H1 (cell line): ENCODE results near the gene SLC5A10.

ENCODE experiments used
- BACH1 ChIP-seq: IDR thresholded peaks from 2 replicates; pipeline ENCODE4 v1.6.1; 2012; ENCODE audit warnings: low read length, improper control_type of control experiment
- CHD2 ChIP-seq: IDR thresholded peaks from 2 replicates; pipeline ENCODE4 v1.6.1; 2012; ENCODE audit warnings: low read length, improper control_type of control experiment
- EZH2 ChIP-seq: fragments of 200-600 bp; sonication (generic); IDR thresholded peaks from 2 replicates; pipeline ENCODE4 v1.7.1; 2012; ENCODE audit warnings: low read depth, mild to moderate bottlenecking, moderate library complexity, low read length, inconsistent platforms; ENCODE audit not compliant: severe bottlenecking
- HDAC2 ChIP-seq, 2 experiments: fragments of 300-600 bp in 1 of 2; sonication (generic) in 1 of 2; IDR thresholded peaks; 2 replicates each; pipeline ENCODE4 v1.6.1; 2011 to 2012; ENCODE audit warnings: low read depth in 2 of 2, low read length in 2 of 2, mild to moderate bottlenecking in 2 of 2, moderate library complexity in 2 of 2, borderline replicate concordance in 1 of 2, inconsistent platforms in 1 of 2
- HDAC6 ChIP-seq: IDR thresholded peaks from one replicate; pipeline ENCODE4 v1.7.1; 2012; ENCODE audit warnings: low read depth, mild to moderate bottlenecking, inconsistent platforms, low read length, moderate library complexity
- JUND ChIP-seq: IDR thresholded peaks from 2 replicates; pipeline ENCODE4 v1.6.1; 2011; ENCODE audit warnings: mild to moderate bottlenecking, improper control_type of control experiment, low read length
- POLR2A ChIP-seq, 2 experiments: IDR thresholded peaks; 1 replicate in 1 of 2; 2 replicates in 1 of 2; pipeline ENCODE4 v1.6.1; 2011; ENCODE audit warnings: low read depth in 2 of 2, low read length in 2 of 2, mild to moderate bottlenecking in 2 of 2; ENCODE audit errors: control extremely low read depth in 1 of 2
- POLR2AphosphoS5 ChIP-seq: IDR thresholded peaks from 2 replicates; pipeline ENCODE4 v1.6.1; 2011; ENCODE audit warnings: low read depth, low read length
- RAD21 ChIP-seq, 2 experiments: IDR thresholded peaks in 1 of 2; conservative IDR thresholded peaks in 1 of 2; 2 replicates each; pipeline ENCODE4 v1.6.1; 2011; ENCODE audit warnings: low read depth in 2 of 2, low read length in 2 of 2, improper control_type of control experiment in 1 of 2, inconsistent platforms in 1 of 2, mild to moderate bottlenecking in 1 of 2, moderate library complexity in 1 of 2
- TEAD4 ChIP-seq: IDR thresholded peaks from 2 replicates; pipeline ENCODE4 v1.6.1; 2012; ENCODE audit warnings: low read depth, low read length, inconsistent platforms, mixed read lengths
- ZNF274 ChIP-seq: IDR thresholded peaks from 2 replicates; pipeline ENCODE4 v1.7.0; 2012; ENCODE audit warnings: low read length, borderline replicate concordance; ENCODE audit errors: extremely low read depth
- TF ChIP-seq, protein P1 (sequence below), 3 experiments: IDR thresholded peaks; 1 replicate in 2 of 3; 2 replicates in 1 of 3; pipeline versions ENCODE4 v1.5.1 to v1.6.1; 2011; ENCODE audit warnings: low read length in 3 of 3, mild to moderate bottlenecking in 3 of 3, inconsistent platforms in 2 of 3, low read depth in 1 of 3, moderate library complexity in 1 of 3; ENCODE audit not compliant: insufficient read depth in 1 of 3; ENCODE audit errors: control extremely low read depth in 1 of 3
- TF ChIP-seq, protein P2 (sequence below): IDR thresholded peaks from 2 replicates; pipeline ENCODE4 v1.6.1; 2012; ENCODE audit warnings: inconsistent platforms
- TF ChIP-seq, protein P3 (sequence below): IDR thresholded peaks from 2 replicates; pipeline ENCODE4 v1.6.1; 2011; ENCODE audit warnings: low read depth, mild to moderate bottlenecking, low read length; ENCODE audit not compliant: insufficient read depth

DNA sequence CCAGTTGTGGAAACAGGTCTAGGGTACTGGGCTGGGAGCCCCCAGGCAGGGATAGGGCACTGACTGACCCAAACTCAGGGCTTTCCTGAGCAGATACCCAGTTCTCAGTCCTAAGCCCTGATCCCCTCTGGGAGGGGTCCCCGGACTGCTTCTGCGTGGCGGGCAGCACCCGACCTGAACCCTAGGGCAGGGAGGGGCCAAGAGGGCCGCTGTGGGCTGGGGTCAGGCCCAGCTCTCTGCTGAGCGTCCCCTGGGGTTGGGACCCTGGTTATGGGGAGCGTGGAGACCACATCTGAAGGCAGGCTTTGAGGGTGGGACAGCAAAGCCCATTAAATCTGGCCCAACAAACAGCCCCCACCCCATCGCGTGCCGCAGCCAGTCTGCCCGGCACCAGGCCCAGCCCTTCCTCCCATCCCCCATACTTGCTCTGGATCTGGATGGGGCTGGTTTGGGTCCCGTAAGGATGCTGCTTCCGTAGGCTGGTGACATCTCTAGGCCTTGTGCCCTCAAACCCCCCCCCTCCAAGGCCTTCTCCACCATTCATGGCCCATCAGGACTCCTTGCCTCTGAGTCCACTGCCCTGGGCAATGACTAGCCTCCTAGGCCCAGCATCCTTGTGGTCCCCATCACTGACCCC lies 53.3 kb downstream of the SLC5A10 start:
- TF ChIP-seq HDAC6: no peak
- no peak for TF ChIP-seq POLR2AphosphoS5
- TF ChIP-seq CHD2: no peak
- TF ChIP-seq RAD21 (IDR thresholded peaks at IDR 0.05 in 1 of 2, conservative IDR thresholded peaks at IDR 0.05 in 1 of 2; ENCODE audit: low read depth in 2 of 2, low read length in 2 of 2): no peak
- no peak for TF ChIP-seq JUND
- TF ChIP-seq BACH1: no peak
- TF ChIP-seq ZNF274: no peak
- TF ChIP-seq, protein P1, sequence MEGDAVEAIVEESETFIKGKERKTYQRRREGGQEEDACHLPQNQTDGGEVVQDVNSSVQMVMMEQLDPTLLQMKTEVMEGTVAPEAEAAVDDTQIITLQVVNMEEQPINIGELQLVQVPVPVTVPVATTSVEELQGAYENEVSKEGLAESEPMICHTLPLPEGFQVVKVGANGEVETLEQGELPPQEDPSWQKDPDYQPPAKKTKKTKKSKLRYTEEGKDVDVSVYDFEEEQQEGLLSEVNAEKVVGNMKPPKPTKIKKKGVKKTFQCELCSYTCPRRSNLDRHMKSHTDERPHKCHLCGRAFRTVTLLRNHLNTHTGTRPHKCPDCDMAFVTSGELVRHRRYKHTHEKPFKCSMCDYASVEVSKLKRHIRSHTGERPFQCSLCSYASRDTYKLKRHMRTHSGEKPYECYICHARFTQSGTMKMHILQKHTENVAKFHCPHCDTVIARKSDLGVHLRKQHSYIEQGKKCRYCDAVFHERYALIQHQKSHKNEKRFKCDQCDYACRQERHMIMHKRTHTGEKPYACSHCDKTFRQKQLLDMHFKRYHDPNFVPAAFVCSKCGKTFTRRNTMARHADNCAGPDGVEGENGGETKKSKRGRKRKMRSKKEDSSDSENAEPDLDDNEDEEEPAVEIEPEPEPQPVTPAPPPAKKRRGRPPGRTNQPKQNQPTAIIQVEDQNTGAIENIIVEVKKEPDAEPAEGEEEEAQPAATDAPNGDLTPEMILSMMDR (IDR thresholded peaks at IDR 0.05; ENCODE audit: control extremely low read depth in 1 of 3, insufficient read depth in 1 of 3, low read depth in 1 of 3, low read length in 3 of 3): no peak
- TF ChIP-seq, protein P2, sequence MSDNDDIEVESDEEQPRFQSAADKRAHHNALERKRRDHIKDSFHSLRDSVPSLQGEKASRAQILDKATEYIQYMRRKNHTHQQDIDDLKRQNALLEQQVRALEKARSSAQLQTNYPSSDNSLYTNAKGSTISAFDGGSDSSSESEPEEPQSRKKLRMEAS: no peak
- no peak for TF ChIP-seq EZH2
- no peak for TF ChIP-seq HDAC2 (IDR thresholded peaks at IDR 0.05; ENCODE audit: borderline replicate concordance in 1 of 2, low read depth in 2 of 2, low read length in 2 of 2)
- TF ChIP-seq, protein P3, sequence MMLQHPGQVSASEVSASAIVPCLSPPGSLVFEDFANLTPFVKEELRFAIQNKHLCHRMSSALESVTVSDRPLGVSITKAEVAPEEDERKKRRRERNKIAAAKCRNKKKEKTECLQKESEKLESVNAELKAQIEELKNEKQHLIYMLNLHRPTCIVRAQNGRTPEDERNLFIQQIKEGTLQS: no peak
- TF ChIP-seq POLR2A (IDR thresholded peaks at IDR 0.05; ENCODE audit: control extremely low read depth in 1 of 2, low read depth in 2 of 2, low read length in 2 of 2): no peak
- TF ChIP-seq TEAD4: no peak
